Keratinocyte (primary cell): ENCODE data around the gene MRPL39. TPM values are rescaled to one million over a fixed set of nuclear protein-coding genes. Genes with fewer than 3 reads are reported as not detected.

ENCODE experiments used
- DNase-seq: peaks from one replicate; pipeline ENCODE4 v3.0.0-alpha.2; 2011; ENCODE audit warnings: low read depth, missing footprints, low spot score
- FAIRE-seq: peaks from 2 replicates; lab custom pipeline; 2011; peaks lifted over from hg19 to GRCh38; lab: Jason Lieb, UNC
- H2AFZ ChIP-seq: 2 replicates; pipeline ENCODE4 v1.6.0; 2012; ENCODE audit warnings: low read length, control low read depth, inconsistent platforms; ENCODE audit not compliant: control insufficient read depth
- H3K27ac ChIP-seq: 2 replicates; pipeline ENCODE4 v1.5.1; 2011; ENCODE audit warnings: low read length; ENCODE audit not compliant: control insufficient read depth, insufficient read depth
- H3K27me3 ChIP-seq: 3 replicates; pipeline ENCODE4 v1.6.0; 2011; ENCODE audit warnings: low read length; ENCODE audit not compliant: control insufficient read depth, insufficient read depth; ENCODE audit errors: extremely low read depth
- H3K36me3 ChIP-seq, 2 experiments: 2 replicates in 1 of 2; 3 replicates in 1 of 2; pipeline ENCODE4 v1.5.1; 2011; ENCODE audit warnings: low read length in 2 of 2, mild to moderate bottlenecking in 1 of 2; ENCODE audit not compliant: control insufficient read depth in 2 of 2, insufficient read depth in 2 of 2; ENCODE audit errors: extremely low read depth in 1 of 2
- H3K4me1 ChIP-seq: 3 replicates; pipeline ENCODE4 v1.5.1; 2011; ENCODE audit warnings: low read length; ENCODE audit not compliant: control insufficient read depth, insufficient read depth; ENCODE audit errors: extremely low read depth
- H3K4me2 ChIP-seq: 3 replicates; pipeline ENCODE4 v1.6.0; 2011; ENCODE audit warnings: low read depth, low read length; ENCODE audit not compliant: control insufficient read depth, insufficient read depth; ENCODE audit errors: extremely low read depth
- H3K4me3 ChIP-seq, 3 experiments: fragments of 200-600 bp in 1 of 3; sonication (generic) in 1 of 3; 2 replicates in 2 of 3; 3 replicates in 1 of 3; pipeline ENCODE4 v1.5.1; 2011 to 2016; ENCODE audit warnings: low read length in 3 of 3, mild to moderate bottlenecking in 3 of 3, control low read depth in 2 of 3, inconsistent platforms in 1 of 3, low read depth in 1 of 3, mixed read lengths in 1 of 3, mixed run types in 1 of 3, moderate library complexity in 1 of 3; ENCODE audit not compliant: control insufficient read depth in 2 of 3, insufficient read depth in 2 of 3; ENCODE audit errors: extremely low read depth in 1 of 3
- H3K79me2 ChIP-seq: 2 replicates; pipeline ENCODE4 v1.6.0; 2012; ENCODE audit warnings: low read length; ENCODE audit not compliant: control insufficient read depth, insufficient read depth
- H3K9ac ChIP-seq: 3 replicates; pipeline ENCODE4 v1.6.0; 2011; ENCODE audit warnings: low read length; ENCODE audit not compliant: control insufficient read depth, insufficient read depth; ENCODE audit errors: extremely low read depth
- H3K9me1 ChIP-seq: 3 replicates; pipeline ENCODE4 v1.6.0; 2011; ENCODE audit warnings: low read length; ENCODE audit not compliant: control insufficient read depth, insufficient read depth; ENCODE audit errors: extremely low read depth
- H3K9me3 ChIP-seq: 2 replicates; pipeline ENCODE4 v1.5.1; 2012; ENCODE audit warnings: low read depth, low read length; ENCODE audit not compliant: control insufficient read depth
- H4K20me1 ChIP-seq: 3 replicates; pipeline ENCODE4 v1.6.0; 2011; ENCODE audit warnings: low read length; ENCODE audit not compliant: control insufficient read depth, insufficient read depth; ENCODE audit errors: extremely low read depth
- EZH2 ChIP-seq: IDR thresholded peaks from one replicate; pipeline ENCODE4 v1.6.1; 2012; ENCODE audit warnings: inconsistent platforms, mild to moderate bottlenecking, low read length, moderate library complexity
- dilution Hi-C: fragments of 300-500 bp; cut with MboI; formaldehyde crosslinking; loops from one replicate; pipeline ENCODE4 v1.7.0; 2020; ENCODE audit warnings: low sequenced_read_pairs; ENCODE audit not compliant: extremely low pct_ligation_motif_present
- polyA plus RNA-seq, 5 experiments: library from polyadenylated mRNA; depleted of rRNA in 3 of 5; stranded (reverse) in 3 of 5; stranded (forward) in 1 of 5; unstranded in 1 of 5; fragments of >200 nt; gene quantifications; 1 replicate in 1 of 5; 2 replicates in 3 of 5; 3 replicates in 1 of 5; pipeline versions ENCODE4 v1.2.1 to v1.2.3, GENCODE V29; 2011 to 2012; ENCODE audit warnings: missing spikeins in 2 of 5, low read depth in 1 of 5, low replicate concordance in 1 of 5
- TF ChIP-seq, protein P1 (sequence below), 3 experiments: IDR thresholded peaks in 1 of 3; conservative IDR thresholded peaks in 1 of 3; optimal IDR thresholded peaks in 1 of 3; 2 replicates in 2 of 3; 3 replicates in 1 of 3; pipeline versions ENCODE3 to v1.5.1; 2011; ENCODE audit warnings: low read length in 3 of 3, mild to moderate bottlenecking in 3 of 3, moderate library complexity in 2 of 3, control low read depth in 1 of 3, inconsistent platforms in 1 of 3; ENCODE audit not compliant: insufficient read depth in 2 of 3; ENCODE audit errors: extremely low read depth in 1 of 3

The MRPL39 gene
- polyA plus RNA-seq, 1 donor (not counting 4 experiments of a cell fraction or from before 2014, with no cell fraction given): 51.4 TPM

DNA sequence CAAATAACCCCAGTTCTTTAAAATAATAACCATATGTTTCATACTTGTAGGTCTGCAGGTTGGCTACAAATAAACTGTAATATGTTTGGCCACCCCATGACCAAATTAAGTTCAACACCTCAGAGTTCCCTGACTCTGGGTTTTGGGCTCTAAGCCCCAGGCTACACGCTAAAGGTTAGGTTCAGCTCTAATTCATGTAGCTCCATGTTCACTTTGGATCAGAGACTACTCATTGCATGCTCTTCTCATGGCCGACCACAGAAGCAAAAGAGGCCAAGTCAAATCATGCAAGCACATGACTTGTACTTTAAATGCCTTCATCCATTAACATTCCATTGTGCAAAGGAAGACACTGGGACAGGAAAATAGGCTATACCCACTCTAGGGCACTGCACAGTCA is 66.2 kb downstream of the MRPL39 start:
- no peaks in the 10 kb centered on the region for H3K9me1 ChIP-seq
- dilution Hi-C loops: no loop called here

DNA sequence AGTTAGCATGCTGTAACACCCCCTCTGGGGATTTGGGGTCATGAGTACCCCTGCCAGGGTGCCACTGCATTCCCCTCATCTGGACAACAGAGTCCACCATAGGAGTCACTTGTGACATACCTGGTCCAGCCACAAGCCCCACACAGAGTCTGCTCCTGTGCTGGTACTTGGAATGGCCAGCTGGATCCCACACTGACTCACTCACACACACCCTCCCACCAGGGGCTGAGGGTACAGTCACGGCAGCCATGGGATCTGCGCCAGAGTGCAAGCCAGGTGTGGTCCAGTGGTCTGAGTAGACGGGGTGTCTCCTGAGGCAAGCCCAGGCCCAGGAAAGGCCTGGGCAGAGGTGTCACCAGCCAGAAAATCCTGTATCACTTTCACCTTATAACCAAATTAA is 67.7 kb downstream of the MRPL39 start:
- Histone ChIP-seq H3K27ac (no peak overlapping the region), H3K27me3 (no peaks in the 10 kb centered on the region), H3K4me3 (no peak overlapping the region), H3K9ac (no peak overlapping the region), H3K4me2 (no peak overlapping the region), H3K4me1 (no peaks in the 10 kb centered on the region), H3K9me1 (no peaks in the 10 kb centered on the region), H2AFZ (no peak overlapping the region), H4K20me1 (no peaks in the 10 kb centered on the region), H3K79me2 (no peaks in the 10 kb centered on the region), H3K36me3 (no peaks in the 10 kb centered on the region), H3K9me3 (no peaks in the 10 kb centered on the region)
- DNase-seq (no peak), FAIRE-seq (no peak)
- TF ChIP-seq, protein P1, sequence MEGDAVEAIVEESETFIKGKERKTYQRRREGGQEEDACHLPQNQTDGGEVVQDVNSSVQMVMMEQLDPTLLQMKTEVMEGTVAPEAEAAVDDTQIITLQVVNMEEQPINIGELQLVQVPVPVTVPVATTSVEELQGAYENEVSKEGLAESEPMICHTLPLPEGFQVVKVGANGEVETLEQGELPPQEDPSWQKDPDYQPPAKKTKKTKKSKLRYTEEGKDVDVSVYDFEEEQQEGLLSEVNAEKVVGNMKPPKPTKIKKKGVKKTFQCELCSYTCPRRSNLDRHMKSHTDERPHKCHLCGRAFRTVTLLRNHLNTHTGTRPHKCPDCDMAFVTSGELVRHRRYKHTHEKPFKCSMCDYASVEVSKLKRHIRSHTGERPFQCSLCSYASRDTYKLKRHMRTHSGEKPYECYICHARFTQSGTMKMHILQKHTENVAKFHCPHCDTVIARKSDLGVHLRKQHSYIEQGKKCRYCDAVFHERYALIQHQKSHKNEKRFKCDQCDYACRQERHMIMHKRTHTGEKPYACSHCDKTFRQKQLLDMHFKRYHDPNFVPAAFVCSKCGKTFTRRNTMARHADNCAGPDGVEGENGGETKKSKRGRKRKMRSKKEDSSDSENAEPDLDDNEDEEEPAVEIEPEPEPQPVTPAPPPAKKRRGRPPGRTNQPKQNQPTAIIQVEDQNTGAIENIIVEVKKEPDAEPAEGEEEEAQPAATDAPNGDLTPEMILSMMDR (optimal IDR thresholded peaks at IDR 0.05 in 1 of 3, IDR thresholded peaks at IDR 0.05 in 1 of 3, conservative IDR thresholded peaks at IDR 0.05 in 1 of 3; ENCODE audit: extremely low read depth in 1 of 3, insufficient read depth in 2 of 3, low read length in 3 of 3): no peak
- dilution Hi-C loops: no loop called here

More for the DNA sequence above, 66.2 kb downstream of the MRPL39 start:
- H3K27ac ChIP-seq: no peak overlapping the region
- H3K9ac ChIP-seq: no peak overlapping the region
- FAIRE-seq (no peak), DNase-seq (no peak)
- H2AFZ ChIP-seq: no peak overlapping the region
- H3K4me3 ChIP-seq: no peak overlapping the region
- no peak for TF ChIP-seq EZH2
- TF ChIP-seq, protein P1 (optimal IDR thresholded peaks at IDR 0.05 in 1 of 3, IDR thresholded peaks at IDR 0.05 in 1 of 3, conservative IDR thresholded peaks at IDR 0.05 in 1 of 3; ENCODE audit: extremely low read depth in 1 of 3, insufficient read depth in 2 of 3, low read length in 3 of 3): no peak
- no peaks in the 10 kb centered on the region for H3K36me3 ChIP-seq
- no peaks in the 10 kb centered on the region for H3K79me2 ChIP-seq
- H4K20me1 ChIP-seq: no peaks in the 10 kb centered on the region
- H3K4me1 ChIP-seq: no peaks in the 10 kb centered on the region
- no peaks in the 10 kb centered on the region for H3K27me3 ChIP-seq
- no peaks in the 10 kb centered on the region for H3K9me3 ChIP-seq
- no peak overlapping the region for H3K4me2 ChIP-seq
